SK-N-SH (cell line): Measurements from ENCODE around the gene PGP. TPM values are rescaled to one million over a fixed set of nuclear protein-coding genes. Genes with fewer than 3 reads are reported as not detected.

Experiments used
- CTCF ChIA-PET: fragments of 300-600, 350-600 bp; formaldehyde crosslinking; extraction: SDS; loops from one replicate; lab custom pipeline; 2021; lab: Yijun Ruan, JAX
- POLR2A ChIA-PET: fragments of 350-600 bp; sonication (Branson Sonifier 250); formaldehyde crosslinking; extraction: SDS; loops from one replicate; lab custom pipeline; 2020; ENCODE audit warnings: antibody characterized with exemption, inconsistent platforms; lab: Yijun Ruan, JAX
- DNase-seq: peaks from one replicate; pipeline ENCODE4 v3.0.0; 2012
- H2AFZ ChIP-seq: fragments of 200-600 bp; sonication (generic); 2 replicates; pipeline ENCODE4 v1.8.1; 2016; ENCODE audit warnings: antibody characterized with exemption, mild to moderate bottlenecking, low read depth
- H3F3A ChIP-seq: fragments of 200-600 bp; sonication (generic); replicated peaks from 2 replicates; pipeline ENCODE3; 2016; ENCODE audit warnings: antibody characterized with exemption, mild to moderate bottlenecking; ENCODE audit not compliant: insufficient read depth
- H3K27ac ChIP-seq, 2 experiments: fragments of 200-500 bp in 1 of 2; fragments of 200-600 bp in 1 of 2; sonication (Bioruptor generic) in 1 of 2; sonication (generic), shearing (Covaris generic) in 1 of 2; 2 replicates each; pipeline versions ENCODE4 v1.5.1 to v1.6.1; 2014 to 2016; ENCODE audit warnings: low read depth in 2 of 2, inconsistent platforms in 1 of 2, low read length in 1 of 2, mild to moderate bottlenecking in 1 of 2, mixed read lengths in 1 of 2
- H3K27me3 ChIP-seq: fragments of 200-600 bp; sonication (generic), shearing (Covaris generic); 2 replicates; pipeline ENCODE4 v1.6.1; 2016; ENCODE audit warnings: mixed run types; ENCODE audit not compliant: insufficient read depth
- H3K36me3 ChIP-seq, 2 experiments: fragments of 200-500 bp in 1 of 2; fragments of 200-600 bp in 1 of 2; sonication (Bioruptor generic) in 1 of 2; sonication (generic) in 1 of 2; replicated peaks in 1 of 2; 2 replicates each; pipeline versions ENCODE3 to v1.5.1; 2014 to 2016; ENCODE audit warnings: low read length in 1 of 2, mild to moderate bottlenecking in 1 of 2; ENCODE audit not compliant: insufficient read depth in 2 of 2, control insufficient read depth in 1 of 2
- H3K4me1 ChIP-seq, 2 experiments: fragments of 200-500 bp in 1 of 2; fragments of 200-600 bp in 1 of 2; sonication (Bioruptor generic) in 1 of 2; sonication (generic), shearing (Covaris generic) in 1 of 2; 2 replicates each; pipeline versions ENCODE4 v1.5.1 to v1.6.1; 2014 to 2016; ENCODE audit warnings: low read depth in 1 of 2, low read length in 1 of 2, mixed run types in 1 of 2; ENCODE audit not compliant: insufficient read depth in 2 of 2, control insufficient read depth in 1 of 2
- H3K4me2 ChIP-seq: fragments of 200-600 bp; sonication (generic), shearing (Covaris generic); 2 replicates; pipeline ENCODE4 v1.6.1; 2017; ENCODE audit warnings: mixed run types
- H3K4me3 ChIP-seq, 2 experiments: fragments of 200-500 bp in 1 of 2; fragments of 200-600 bp in 1 of 2; sonication (Bioruptor generic) in 1 of 2; sonication (generic), shearing (Covaris generic) in 1 of 2; 2 replicates each; pipeline versions ENCODE4 v1.5.1 to v1.8.1; 2014 to 2016; ENCODE audit warnings: low read depth in 2 of 2, inconsistent platforms in 1 of 2, low read length in 1 of 2, mild to moderate bottlenecking in 1 of 2, mixed read lengths in 1 of 2, moderate library complexity in 1 of 2
- H3K79me2 ChIP-seq: fragments of 200-600 bp; sonication (generic); 2 replicates; pipeline ENCODE4 v1.8.1; 2017; ENCODE audit warnings: mild to moderate bottlenecking; ENCODE audit not compliant: insufficient read depth
- H3K9ac ChIP-seq: fragments of 200-600 bp; sonication (generic); 2 replicates; pipeline ENCODE4 v1.6.1; 2017; ENCODE audit warnings: mixed run types
- H3K9me2 ChIP-seq: fragments of 200-600 bp; sonication (generic); 2 replicates; pipeline ENCODE4 v1.6.1; 2017; ENCODE audit warnings: mixed run types
- H3K9me3 ChIP-seq: fragments of 200-600 bp; sonication (generic); 2 replicates; pipeline ENCODE4 v1.6.1; 2017; ENCODE audit warnings: mixed run types, mild to moderate bottlenecking, moderate library complexity
- H4K20me1 ChIP-seq: fragments of 200-600 bp; sonication (generic); 2 replicates; pipeline ENCODE4 v1.6.1; 2017; ENCODE audit warnings: mild to moderate bottlenecking, mixed run types; ENCODE audit not compliant: insufficient read depth
- ELF1 ChIP-seq: IDR thresholded peaks from 2 replicates; pipeline ENCODE4 v1.4.0; 2012
- FOXJ3 ChIP-seq: sonication (generic); formaldehyde crosslinking; IDR thresholded peaks from 2 replicates; pipeline ENCODE4 v1.5.1; 2020; ENCODE audit warnings: mild to moderate bottlenecking, missing genetic modification reagents
- GABPA ChIP-seq: IDR thresholded peaks from 2 replicates; pipeline ENCODE4 v1.4.0; 2012; ENCODE audit warnings: low read depth, mild to moderate bottlenecking
- GATA2 ChIP-seq: sonication (generic); formaldehyde crosslinking; IDR thresholded peaks from 2 replicates; pipeline ENCODE4 v1.5.0; 2020; ENCODE audit warnings: mild to moderate bottlenecking, missing genetic modification reagents
- MAX ChIP-seq: IDR thresholded peaks from 2 replicates; pipeline ENCODE4 v1.4.0; 2012; ENCODE audit warnings: low read depth
- NFIC ChIP-seq: IDR thresholded peaks from 2 replicates; pipeline ENCODE4 v1.4.0; 2012; ENCODE audit warnings: borderline replicate concordance
- NRF1 ChIP-seq: IDR thresholded peaks from 2 replicates; pipeline ENCODE4 v1.6.1; 2012; ENCODE audit warnings: low read depth, mild to moderate bottlenecking, low read length
- RAD21 ChIP-seq: IDR thresholded peaks from 2 replicates; pipeline ENCODE4 v1.6.1; 2012; ENCODE audit warnings: mild to moderate bottlenecking, low read length
- REST ChIP-seq: IDR thresholded peaks from 2 replicates; pipeline ENCODE4 v1.6.1; 2012; ENCODE audit warnings: mild to moderate bottlenecking, low read depth, low read length, moderate library complexity
- RFX5 ChIP-seq: IDR thresholded peaks from 2 replicates; pipeline ENCODE4 v1.6.1; 2012; ENCODE audit warnings: mild to moderate bottlenecking, improper control_type of control experiment, low read length
- RXRA ChIP-seq: IDR thresholded peaks from 2 replicates; pipeline ENCODE4 v1.4.0; 2012; ENCODE audit warnings: low read depth, mild to moderate bottlenecking, borderline replicate concordance
- SIN3A ChIP-seq: IDR thresholded peaks from 2 replicates; pipeline ENCODE4 v1.6.1; 2012; ENCODE audit warnings: low read depth, mild to moderate bottlenecking, low read length, moderate library complexity, borderline replicate concordance
- SMC3 ChIP-seq: IDR thresholded peaks from 2 replicates; pipeline ENCODE4 v1.6.1; 2012; ENCODE audit warnings: low read depth, low read length, improper control_type of control experiment
- TCF12 ChIP-seq: IDR thresholded peaks from 2 replicates; pipeline ENCODE4 v1.4.0; 2012
- USF1 ChIP-seq: IDR thresholded peaks from 2 replicates; pipeline ENCODE4 v1.4.0; 2012; ENCODE audit warnings: low read depth, borderline replicate concordance
- USF2 ChIP-seq: fragments of 150-350 bp; IDR thresholded peaks from 2 replicates; pipeline ENCODE4 v1.6.1; 2017; ENCODE audit warnings: antibody characterized with exemption, low read length, low read depth, borderline replicate concordance
- YY1 ChIP-seq: IDR thresholded peaks from 2 replicates; pipeline ENCODE4 v1.4.0; 2012; ENCODE audit warnings: low read depth, mild to moderate bottlenecking
- ZBTB33 ChIP-seq: IDR thresholded peaks from 2 replicates; pipeline ENCODE4 v1.4.0; 2012; ENCODE audit warnings: low read depth, borderline replicate concordance
- WGBS: methylation state at CpG from one replicate; pipeline ENCODE4 v1.1.6; 2017; ENCODE audit warnings: low lambda C conversion rate; 5-methylcytosine and 5-hydroxymethylcytosine counted together
- polyA plus RNA-seq, 3 experiments: library from polyadenylated mRNA; depleted of rRNA; stranded (reverse); fragments of >200 nt; gene quantifications; 2 replicates each; pipeline ENCODE4 v1.2.3, GENCODE V29; 2012

The PGP gene
- polyA plus RNA-seq, 1 of the 3 experiments (the other 2 are of a cell fraction), result 10.3 TPM

- Histone ChIP-seq H3K4me3 (no peak overlapping the region), H2AFZ (no peak overlapping the region), H3K36me3 (peaks cover 0 to 31% of the 10 kb centered on the region in 2 experiments), H3K4me1 (peaks cover 0 to 10% of the 10 kb centered on the region in 2 experiments; a peak in 1 of 4 replicates), H3K79me2 (peaks cover 61% of the 10 kb centered on the region), H3K27me3 (no peaks in the 10 kb centered on the region), H3K9ac (no peak overlapping the region), H3K9me3 (no peaks in the 10 kb centered on the region), H3K4me2 (no peak overlapping the region), H3K9me2 (no peaks in the 10 kb centered on the region), H4K20me1 (peaks cover 53% of the 10 kb centered on the region), H3K27ac (no peak overlapping the region), H3F3A (peaks cover 3% of the 10 kb centered on the region)
- no peak for DNase-seq
- ChIA-PET CTCF (no interaction called here), POLR2A (no interaction called here)
- TF ChIP-seq SIN3A (no peak), RFX5 (no peak), GABPA (no peak), REST (no peak), MAX (no peak), TCF12 (no peak), ELF1 (no peak), RAD21 (no peak), ZBTB33 (no peak)
- WGBS, result 98% methylated on average over 9 of the region's 26 CpGs
Observed at GRCh38 chr16:2163211-2163881, 51.3 kb downstream of the PGP start.

- Histone ChIP-seq H3K9me2 (no peaks in the 10 kb centered on the region), H3K4me1 (peaks cover 3 to 16% of the 10 kb centered on the region in 2 experiments; a peak in 3 of 4 replicates), H3K9me3 (no peaks in the 10 kb centered on the region), H3F3A (peaks cover 3% of the 10 kb centered on the region), H3K27me3 (no peaks in the 10 kb centered on the region), H2AFZ (no peak overlapping the region), H3K36me3 (peaks cover 0 to 31% of the 10 kb centered on the region in 2 experiments), H3K9ac (no peak overlapping the region), H3K4me3 (no peak overlapping the region), H3K4me2 (no peak overlapping the region), H3K79me2 (peaks cover 68% of the 10 kb centered on the region), H3K27ac (no peak overlapping the region; a peak in 1 of 4 replicates), H4K20me1 (peaks cover 57% of the 10 kb centered on the region)
- ChIA-PET POLR2A (interaction anchor here (1.1 to 1.2 kb wide), 2 partner anchors 12 kb away, joined by 3 to 4 read pairs; no protein-coding TSS in a partner anchor), CTCF (no interaction called here)
- no CpG with 5 or more reads among the region's 13 CpGs for WGBS
- DNase-seq, result no peak
- TF ChIP-seq YY1, result no peak
- no peak for TF ChIP-seq FOXJ3 (CRISPR knock-in tag)
- TF ChIP-seq SMC3, result no peak
- TF ChIP-seq GATA2 (CRISPR knock-in tag), result no peak
- TF ChIP-seq NRF1, result no peak
- no peak for TF ChIP-seq NFIC
- TF ChIP-seq USF2, result no peak
- no peak for TF ChIP-seq RXRA
- no peak for TF ChIP-seq USF1
Observed at GRCh38 chr16:2162676-2163118, 51.9 kb downstream of the PGP start.
